Measurements from ENCODE around the gene ZNF697.

The ZNF697 gene

DNA sequence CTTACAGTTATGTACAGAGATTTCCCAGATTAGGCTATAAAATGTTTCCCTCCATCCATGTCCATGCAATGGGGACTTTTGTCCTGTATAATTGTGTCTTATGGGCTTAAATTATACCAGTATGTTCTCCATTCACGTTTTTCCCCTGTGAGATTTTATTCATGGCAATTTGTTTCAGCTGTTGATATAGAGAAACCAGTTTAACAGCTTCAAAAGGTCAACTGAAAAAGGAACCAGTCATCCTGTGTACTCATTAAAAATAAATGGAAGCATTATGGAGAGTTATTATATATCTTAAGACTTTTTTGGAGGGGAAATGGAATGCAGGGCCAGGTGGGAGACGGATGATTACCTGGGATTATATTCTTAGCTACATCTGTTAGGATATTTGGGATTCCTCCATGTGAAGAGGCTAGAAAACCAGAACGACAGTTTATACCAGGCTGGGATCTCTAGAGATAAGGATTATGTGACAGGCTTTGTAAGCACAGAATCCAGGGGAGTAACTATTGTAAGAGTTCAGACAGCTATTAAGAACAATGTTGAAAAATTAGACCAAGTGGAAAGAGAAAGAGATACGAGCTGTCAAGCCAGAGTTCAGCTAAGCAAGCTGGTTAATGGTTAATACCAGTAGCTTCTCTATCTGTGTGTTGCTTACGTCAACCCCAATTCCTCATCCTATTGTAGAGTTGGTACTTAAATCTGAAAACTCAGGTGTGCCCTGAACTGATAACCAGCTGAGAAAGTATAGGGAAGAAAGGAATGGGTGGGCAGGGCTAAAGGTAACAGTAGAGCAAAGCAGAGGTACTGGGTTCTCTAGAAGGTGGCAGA, 12.4 kb upstream of the ZNF697 start:
- TF ChIP-seq, protein P1, sequence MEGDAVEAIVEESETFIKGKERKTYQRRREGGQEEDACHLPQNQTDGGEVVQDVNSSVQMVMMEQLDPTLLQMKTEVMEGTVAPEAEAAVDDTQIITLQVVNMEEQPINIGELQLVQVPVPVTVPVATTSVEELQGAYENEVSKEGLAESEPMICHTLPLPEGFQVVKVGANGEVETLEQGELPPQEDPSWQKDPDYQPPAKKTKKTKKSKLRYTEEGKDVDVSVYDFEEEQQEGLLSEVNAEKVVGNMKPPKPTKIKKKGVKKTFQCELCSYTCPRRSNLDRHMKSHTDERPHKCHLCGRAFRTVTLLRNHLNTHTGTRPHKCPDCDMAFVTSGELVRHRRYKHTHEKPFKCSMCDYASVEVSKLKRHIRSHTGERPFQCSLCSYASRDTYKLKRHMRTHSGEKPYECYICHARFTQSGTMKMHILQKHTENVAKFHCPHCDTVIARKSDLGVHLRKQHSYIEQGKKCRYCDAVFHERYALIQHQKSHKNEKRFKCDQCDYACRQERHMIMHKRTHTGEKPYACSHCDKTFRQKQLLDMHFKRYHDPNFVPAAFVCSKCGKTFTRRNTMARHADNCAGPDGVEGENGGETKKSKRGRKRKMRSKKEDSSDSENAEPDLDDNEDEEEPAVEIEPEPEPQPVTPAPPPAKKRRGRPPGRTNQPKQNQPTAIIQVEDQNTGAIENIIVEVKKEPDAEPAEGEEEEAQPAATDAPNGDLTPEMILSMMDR (IDR thresholded peaks at IDR 0.05), result no peak

DNA sequence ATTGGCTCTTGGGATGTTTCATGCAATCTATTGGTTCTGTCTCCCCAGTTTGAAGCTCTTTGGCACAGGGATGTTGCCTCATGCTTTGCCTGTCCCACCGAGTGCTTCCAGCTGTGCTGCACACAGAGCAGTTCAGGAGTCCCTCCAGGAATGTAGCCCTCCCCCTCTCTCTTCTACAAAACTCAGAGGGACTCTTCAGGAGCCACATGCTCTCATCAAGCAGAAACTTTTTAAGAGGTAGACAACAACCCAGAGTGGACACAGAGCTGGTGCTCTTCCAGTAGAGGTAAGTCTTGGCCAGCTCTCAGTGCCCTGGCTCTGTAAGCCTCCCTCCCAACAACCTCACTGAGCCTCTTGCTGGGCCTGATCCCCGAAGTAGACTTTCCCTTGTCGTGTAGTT, 11.6 kb upstream of the ZNF697 start:
- TF ChIP-seq, protein P1 (IDR thresholded peaks at IDR 0.05), result no peak

DNA sequence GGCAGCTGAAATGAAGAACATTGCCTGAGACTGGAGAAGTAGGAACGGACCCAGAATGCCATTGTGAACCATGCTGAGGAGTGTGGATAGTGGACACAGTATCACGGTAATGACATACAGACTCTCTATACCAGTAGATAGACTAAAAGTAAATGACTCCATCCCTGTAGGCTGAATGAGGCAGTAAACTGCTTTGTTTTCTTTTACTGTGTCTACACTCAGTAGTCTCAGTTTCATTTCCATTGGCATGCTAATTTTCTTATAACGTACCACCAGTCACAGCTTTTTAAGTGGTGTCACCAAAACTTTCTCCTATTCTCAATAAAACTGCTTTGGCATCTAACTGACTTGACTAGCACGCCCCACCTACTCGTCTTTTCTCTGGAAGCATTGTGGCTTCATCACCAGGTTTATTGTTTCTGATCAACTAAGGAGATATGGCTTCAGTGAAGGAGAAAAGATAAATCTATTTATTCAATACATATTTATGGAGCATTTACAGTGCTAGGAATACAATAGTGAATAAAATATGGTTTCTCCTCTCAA, 8.4 kb upstream of the ZNF697 start:
- TF ChIP-seq, protein P1 (IDR thresholded peaks at IDR 0.05), result no peak

DNA sequence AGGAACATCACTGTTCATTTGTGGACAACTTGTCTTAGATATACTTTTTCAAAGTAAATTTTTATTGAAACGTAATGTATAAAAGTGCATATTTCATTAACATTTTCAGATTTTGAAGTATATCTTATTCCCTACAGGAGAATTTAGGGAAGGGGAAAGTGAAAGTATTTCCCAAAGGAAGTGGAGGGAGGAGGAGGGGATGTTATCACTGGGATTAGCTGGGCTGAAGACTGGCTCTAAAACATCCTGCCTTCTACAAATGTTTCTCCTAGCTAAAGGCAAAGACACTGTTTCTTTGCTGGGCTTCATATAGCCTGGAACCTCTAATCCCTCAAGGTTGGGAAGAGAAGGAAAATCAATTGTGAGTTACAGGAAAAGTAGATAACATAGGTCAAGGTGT, 7.1 kb upstream of the ZNF697 start:
- TF ChIP-seq, protein P1 (IDR thresholded peaks at IDR 0.05), result no peak

DNA sequence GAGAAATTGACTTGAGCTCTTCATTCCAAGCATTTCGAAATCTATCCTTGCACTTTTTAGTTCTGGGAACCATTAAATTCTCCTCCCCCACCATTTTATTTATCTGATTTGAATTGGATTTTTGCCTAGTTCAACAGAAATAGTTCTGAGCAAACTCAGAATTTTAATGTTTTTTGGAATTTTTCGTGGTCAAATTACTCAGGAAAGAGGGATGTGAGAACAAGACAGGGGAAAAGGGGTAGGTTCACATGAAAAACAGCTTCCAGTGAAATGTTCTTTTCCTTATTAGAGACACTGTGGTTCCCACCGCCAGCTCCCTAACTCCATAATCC, 5.7 kb upstream of the ZNF697 start:
- TF ChIP-seq, protein P1 (IDR thresholded peaks at IDR 0.05), result no peak

DNA sequence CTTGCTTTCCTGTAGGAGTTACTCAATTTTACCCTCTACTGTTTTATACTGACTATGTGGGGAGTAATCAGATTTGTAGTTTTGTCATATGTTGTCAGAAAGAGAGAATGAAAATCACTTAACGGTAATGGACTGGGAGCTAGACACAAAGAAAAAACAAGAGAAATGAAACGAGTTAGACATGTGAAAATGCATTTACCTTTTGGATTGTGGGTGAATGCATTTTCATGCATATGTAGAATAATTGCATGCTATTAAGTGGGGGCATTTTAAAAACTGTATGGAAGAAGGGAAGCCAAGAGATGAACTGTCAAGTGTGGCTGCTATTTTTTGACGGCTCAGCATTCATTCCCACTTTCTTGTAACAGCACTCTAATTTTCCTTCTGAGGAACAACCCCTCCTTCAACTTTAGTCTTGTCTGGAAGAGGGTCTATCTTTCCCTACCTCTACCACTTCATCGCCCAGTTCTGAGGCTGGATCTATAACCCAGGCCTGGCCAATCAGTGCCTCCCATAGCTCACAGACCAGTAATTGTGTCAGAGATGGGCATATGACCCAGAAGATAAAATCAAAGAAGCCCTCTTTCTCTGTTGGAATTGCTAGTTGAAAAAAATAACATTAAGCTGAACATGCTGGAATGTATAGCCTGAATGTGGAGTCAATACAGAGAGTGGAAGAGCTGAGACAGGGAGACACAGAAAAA, 5.2 kb upstream of the ZNF697 start:
- TF ChIP-seq, protein P1 (IDR thresholded peaks at IDR 0.05), result no peak

DNA sequence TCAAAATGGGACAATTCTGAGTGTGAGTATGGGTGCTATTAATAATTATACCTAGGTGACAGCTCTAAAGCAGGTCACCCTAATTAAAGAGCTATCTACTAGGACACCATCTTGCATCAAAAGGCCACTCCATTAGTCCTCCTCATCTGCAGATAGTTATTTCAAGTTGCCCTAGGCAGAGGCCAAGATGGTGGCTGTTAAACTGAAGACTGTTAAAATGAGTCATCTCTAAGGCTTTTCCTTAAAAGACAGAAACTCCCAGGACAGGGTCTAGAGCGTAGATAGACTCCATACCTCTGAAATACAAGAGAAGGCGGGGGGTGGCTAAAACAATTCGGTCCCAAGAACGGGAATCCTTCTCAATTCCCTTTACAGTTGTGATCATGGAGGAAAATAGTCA, 4.5 kb upstream of the ZNF697 start:
- TF ChIP-seq, protein P1 (IDR thresholded peaks at IDR 0.05), result no peak

Measured in LNCAP (cell line).